Right atrium auricular region (tissue), 2 donors: ENCODE results near the gene ATP2A1. TPM values are rescaled to one million over a fixed set of nuclear protein-coding genes. Genes with fewer than 3 reads are reported as not detected.
A peak's percentile ranks its signal among the peaks of the same experiment; 100 is the strongest.

Source experiments
- DNase-seq: peaks from one replicate; pipeline ENCODE4 v3.0.0-alpha.2; 2019; ENCODE audit warnings: low spot score
- H3K27ac ChIP-seq, 2 donors: fragments of 200-600 bp; sonication (generic); 1 replicate in 1 of 2; 2 replicates in 1 of 2; pipeline ENCODE4 v1.5.1; 2016 to 2019
- H3K27me3 ChIP-seq, 2 donors: fragments of 200-600 bp; sonication (generic); one replicate each; pipeline versions ENCODE4 v1.5.1 to v1.6.0; 2017 to 2019
- H3K36me3 ChIP-seq: fragments of 200-600 bp; sonication (generic); one replicate; pipeline ENCODE4 v1.5.1; 2016
- H3K4me1 ChIP-seq, 2 donors: fragments of 200-600 bp; sonication (generic); one replicate each; pipeline versions ENCODE4 v1.5.1 to v1.6.0; 2017 to 2019
- H3K4me3 ChIP-seq, 2 donors: fragments of 200-600 bp; sonication (generic); 1 replicate in 1 of 2; 2 replicates in 1 of 2; pipeline ENCODE4 v1.5.1; 2017 to 2019; ENCODE audit warnings: mild to moderate bottlenecking in 1 of 2, moderate library complexity in 1 of 2
- H3K9me3 ChIP-seq, 2 donors: fragments of 200-600 bp; sonication (generic); one replicate each; pipeline ENCODE4 v1.5.1; 2019
- total RNA-seq, 2 donors: library from RNA; depleted of rRNA; stranded (reverse); fragments of >200 nt; gene quantifications; one replicate each; pipeline ENCODE4 v1.1.0, GENCODE V29; 2016
- TF ChIP-seq, protein P1 (sequence below), 2 donors: fragments of 200-600 bp; sonication (generic); IDR thresholded peaks; one replicate each; pipeline ENCODE4 v1.5.1; 2019; ENCODE audit warnings: antibody characterized with exemption in 2 of 2

ATP2A1 gene
- total RNA-seq: under 1 TPM in 1 of 2 donors, not detected in 1; 0.26 TPM

DNA sequence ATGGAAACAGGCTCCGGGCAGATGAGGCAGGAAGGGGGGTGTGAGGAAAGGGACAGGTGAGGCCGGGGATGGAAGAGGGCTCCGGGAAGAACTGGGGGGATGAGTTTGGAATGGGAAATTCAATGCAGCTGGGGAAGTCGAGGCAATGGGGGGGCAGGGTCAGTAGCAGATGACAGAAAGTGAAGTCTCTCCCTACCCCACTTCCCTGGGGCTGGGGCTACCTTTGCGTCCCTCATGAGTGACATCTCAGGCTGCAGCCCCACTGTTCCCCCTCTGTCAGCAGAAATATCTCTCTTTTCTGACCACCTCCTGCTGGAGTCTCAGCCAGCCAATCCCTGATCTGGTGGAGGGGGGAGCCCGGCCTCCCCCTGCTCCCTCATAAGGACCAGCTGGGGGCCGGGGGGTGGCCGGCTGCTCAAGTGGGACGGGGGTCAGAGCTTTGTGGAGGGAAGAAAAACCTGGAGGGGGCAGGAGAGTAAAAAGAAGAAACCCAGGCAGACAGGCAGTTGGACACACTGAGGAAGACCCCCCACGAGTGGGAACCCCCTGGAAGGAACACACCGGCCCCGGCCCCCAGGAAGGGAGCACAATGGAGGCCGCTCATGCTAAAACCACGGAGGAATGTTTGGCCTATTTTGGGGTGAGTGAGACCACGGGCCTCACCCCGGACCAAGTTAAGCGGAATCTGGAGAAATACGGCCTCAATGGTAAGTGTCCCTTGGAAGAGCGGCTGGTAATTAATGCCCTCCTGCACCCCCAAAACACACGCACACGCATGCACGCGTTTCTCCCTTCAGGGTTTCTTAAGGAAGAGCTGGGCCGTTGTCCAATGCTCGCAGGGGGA lies at the start of gene ATP2A1:
Gene ATP2A1, plus strand, starts transcription at position 406 of the 844 bp plus-strand sequence. Its CDS starts 184 bp downstream, at position 590.
- TF ChIP-seq, protein P1, sequence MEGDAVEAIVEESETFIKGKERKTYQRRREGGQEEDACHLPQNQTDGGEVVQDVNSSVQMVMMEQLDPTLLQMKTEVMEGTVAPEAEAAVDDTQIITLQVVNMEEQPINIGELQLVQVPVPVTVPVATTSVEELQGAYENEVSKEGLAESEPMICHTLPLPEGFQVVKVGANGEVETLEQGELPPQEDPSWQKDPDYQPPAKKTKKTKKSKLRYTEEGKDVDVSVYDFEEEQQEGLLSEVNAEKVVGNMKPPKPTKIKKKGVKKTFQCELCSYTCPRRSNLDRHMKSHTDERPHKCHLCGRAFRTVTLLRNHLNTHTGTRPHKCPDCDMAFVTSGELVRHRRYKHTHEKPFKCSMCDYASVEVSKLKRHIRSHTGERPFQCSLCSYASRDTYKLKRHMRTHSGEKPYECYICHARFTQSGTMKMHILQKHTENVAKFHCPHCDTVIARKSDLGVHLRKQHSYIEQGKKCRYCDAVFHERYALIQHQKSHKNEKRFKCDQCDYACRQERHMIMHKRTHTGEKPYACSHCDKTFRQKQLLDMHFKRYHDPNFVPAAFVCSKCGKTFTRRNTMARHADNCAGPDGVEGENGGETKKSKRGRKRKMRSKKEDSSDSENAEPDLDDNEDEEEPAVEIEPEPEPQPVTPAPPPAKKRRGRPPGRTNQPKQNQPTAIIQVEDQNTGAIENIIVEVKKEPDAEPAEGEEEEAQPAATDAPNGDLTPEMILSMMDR (IDR thresholded peaks at IDR 0.05): no peak
- peak within 1 kb of the TSS in 1 of 2 donors; percentile 23 for H3K27ac ChIP-seq

DNA sequence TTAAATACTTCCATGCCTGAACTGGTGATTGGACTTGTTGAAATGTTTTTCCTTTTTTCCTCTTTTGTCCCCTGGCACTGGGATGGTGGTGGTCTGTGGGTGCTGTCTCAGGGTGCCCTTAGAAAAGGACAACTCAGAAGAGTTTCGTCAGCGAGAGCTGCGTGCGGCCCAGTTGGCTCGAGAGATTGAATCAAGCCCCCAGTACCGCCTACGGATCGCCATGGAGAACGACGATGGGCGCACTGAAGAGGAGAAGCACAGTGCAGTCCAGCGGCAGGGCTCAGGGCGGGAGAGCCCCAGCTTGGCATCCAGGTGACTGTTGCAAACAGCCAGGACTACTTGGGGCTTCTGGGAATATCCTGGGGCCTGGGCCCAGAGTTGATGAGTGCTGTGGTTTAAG lies 48.5 kb upstream of the ATP2A1 start:
- no peaks in the 10 kb centered on the region for H3K9me3 ChIP-seq
- H3K4me3 ChIP-seq: no peak overlapping the region
- no peak for DNase-seq
- peaks cover 95% of the 10 kb centered on the region for H3K36me3 ChIP-seq
- TF ChIP-seq, protein P1 (IDR thresholded peaks at IDR 0.05): no peak
- H3K4me1 ChIP-seq: peaks cover 0 to 15% of the 10 kb centered on the region in 2 donors
- H3K27ac ChIP-seq: no peak overlapping the region
- no peaks in the 10 kb centered on the region for H3K27me3 ChIP-seq

More for the DNA sequence above, at the start of gene ATP2A1:
- Histone ChIP-seq H3K9me3 (no peaks in the 10 kb centered on the region), H3K4me3 (peak within 1 kb of the TSS; percentile 65 to 68), H3K4me1 (peaks cover 0 to 15% of the 10 kb centered on the region in 2 donors), H3K27me3 (no peaks in the 10 kb centered on the region), H3K36me3 (peaks cover 11% of the 10 kb centered on the region)
- DNase-seq: no peak

DNA sequence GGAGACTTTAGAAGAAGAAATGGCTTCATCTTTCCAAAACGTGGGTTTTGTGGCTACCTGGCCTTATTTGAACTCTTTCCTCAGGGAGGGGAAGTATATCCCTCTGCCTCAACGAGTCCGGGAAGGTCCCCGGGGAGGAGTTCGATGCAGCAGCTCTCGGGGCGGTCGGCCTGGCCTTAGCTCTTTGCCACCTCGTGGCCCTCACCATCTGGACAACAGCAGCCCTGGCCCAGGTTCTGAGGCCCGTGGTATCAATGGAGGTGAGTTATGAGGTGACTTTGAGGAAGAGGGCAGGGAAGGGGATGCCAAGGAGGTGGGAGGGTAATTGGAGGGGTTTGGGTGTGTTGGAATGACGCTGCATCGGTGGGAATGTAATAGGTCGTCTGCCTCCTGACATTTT lies 47.8 kb upstream of the ATP2A1 start:
- TF ChIP-seq, protein P1 (IDR thresholded peaks at IDR 0.05): no peak
- no peak for DNase-seq

DNA sequence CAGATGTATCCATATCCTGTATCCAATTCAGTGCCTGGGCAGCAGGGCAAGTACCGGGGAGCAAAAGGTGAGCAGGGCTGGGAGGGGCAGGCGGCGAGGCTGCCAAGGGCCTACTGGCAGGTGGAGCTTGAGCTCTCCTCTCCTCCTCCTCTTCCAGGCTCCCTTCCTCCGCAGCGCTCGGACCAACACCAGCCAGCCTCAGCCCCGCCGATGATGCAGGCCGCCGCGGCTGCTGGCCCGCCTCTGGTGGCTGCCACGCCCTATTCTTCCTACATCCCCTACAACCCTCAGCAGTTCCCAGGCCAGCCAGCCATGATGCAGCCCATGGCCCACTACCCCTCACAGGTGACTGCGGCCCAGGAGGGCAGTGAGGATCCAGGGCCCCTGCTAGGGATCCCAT lies 43.9 kb upstream of the ATP2A1 start:
- Histone ChIP-seq H3K27ac (no peak overlapping the region), H3K4me1 (no peaks in the 10 kb centered on the region), H3K27me3 (no peaks in the 10 kb centered on the region), H3K9me3 (no peaks in the 10 kb centered on the region), H3K36me3 (peaks cover 78% of the 10 kb centered on the region), H3K4me3 (no peak overlapping the region)
- no peak for DNase-seq
- TF ChIP-seq, protein P1 (IDR thresholded peaks at IDR 0.05): no peak

More for the DNA sequence above, 47.8 kb upstream of the ATP2A1 start:
- no peaks in the 10 kb centered on the region for H3K27me3 ChIP-seq
- no peaks in the 10 kb centered on the region for H3K9me3 ChIP-seq
- peaks cover 0 to 8% of the 10 kb centered on the region in 2 donors for H3K4me1 ChIP-seq
- no peak overlapping the region for H3K4me3 ChIP-seq
- peaks cover 100% of the 10 kb centered on the region for H3K36me3 ChIP-seq
- H3K27ac ChIP-seq: no peak overlapping the region

DNA sequence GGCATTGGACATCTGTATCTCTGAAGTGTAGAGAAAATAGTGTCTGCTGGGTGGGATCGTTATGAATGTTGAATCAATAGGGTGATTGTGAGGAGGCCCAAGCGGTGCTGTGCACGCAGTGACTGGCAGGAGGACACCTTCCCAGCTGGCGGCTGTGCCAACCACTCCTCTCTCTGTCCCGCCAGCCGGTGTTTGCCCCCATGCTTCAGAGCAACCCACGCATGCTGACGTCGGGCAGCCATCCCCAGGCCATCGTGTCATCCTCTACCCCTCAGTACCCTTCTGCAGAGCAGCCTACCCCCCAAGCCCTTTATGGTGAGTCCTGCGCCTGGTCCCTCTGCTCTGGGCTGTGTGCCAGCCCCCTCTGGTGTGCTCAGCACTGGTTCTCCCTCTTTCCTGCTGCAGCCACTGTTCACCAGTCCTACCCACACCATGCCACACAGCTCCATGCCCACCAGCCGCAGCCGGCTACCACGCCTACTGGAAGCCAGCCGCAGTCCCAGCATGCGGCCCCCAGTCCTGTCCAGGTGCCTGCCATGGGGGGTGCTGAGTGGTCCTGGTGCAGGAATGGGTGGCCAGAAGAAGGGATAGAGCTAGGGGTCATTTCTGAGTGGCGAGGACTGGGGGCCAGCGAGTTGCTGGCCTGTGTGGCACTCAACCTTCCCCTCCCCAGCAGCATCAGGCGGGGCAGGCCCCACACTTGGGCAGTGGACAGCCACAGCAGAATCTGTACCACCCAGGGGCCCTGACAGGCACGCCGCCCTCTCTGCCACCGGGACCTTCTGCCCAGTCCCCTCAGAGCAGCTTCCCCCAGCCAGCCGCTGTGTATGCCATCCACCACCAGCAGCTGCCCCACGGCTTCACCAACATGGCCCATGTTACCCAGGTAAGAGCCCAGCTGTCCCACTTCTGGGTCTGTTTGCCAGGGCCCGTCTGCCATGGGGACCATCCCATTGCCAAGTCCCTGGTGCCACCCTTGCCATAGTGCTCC lies 43.1 kb upstream of the ATP2A1 start:
- H3K4me3 ChIP-seq: no peak overlapping the region
- TF ChIP-seq, protein P1 (IDR thresholded peaks at IDR 0.05): no peak
- H3K4me1 ChIP-seq: no peaks in the 10 kb centered on the region
- H3K27me3 ChIP-seq: no peaks in the 10 kb centered on the region
- DNase-seq: no peak
- peaks cover 69% of the 10 kb centered on the region for H3K36me3 ChIP-seq
- H3K27ac ChIP-seq: no peak overlapping the region
- no peaks in the 10 kb centered on the region for H3K9me3 ChIP-seq
